Measurements from ENCODE around the gene TPM2.

DNA sequence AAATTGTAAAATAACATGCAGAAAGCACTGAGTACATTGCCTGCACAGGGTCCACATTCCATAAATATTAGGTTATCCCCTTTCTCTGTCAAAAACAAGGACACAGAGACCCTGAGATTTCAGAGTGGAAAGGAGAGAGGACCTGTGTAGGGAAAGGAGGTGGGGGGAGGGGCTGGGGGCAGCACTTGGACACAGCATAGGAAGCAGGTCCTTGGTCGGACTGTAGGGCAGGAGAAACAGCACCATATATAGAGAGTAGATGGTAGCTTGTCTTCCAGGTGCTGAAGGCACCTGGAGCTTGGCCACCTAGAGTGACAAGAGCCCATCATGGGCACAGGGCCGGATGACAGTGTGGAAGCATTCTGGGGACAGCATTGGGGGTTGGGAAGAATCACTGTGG, 2.4 kb downstream of the TPM2 start:
- no peak for TF ChIP-seq POLR2AphosphoS5 (IDR thresholded peaks at IDR 0.05; ENCODE audit: low read depth, low read length)
- TF ChIP-seq POLR2A (IDR thresholded peaks at IDR 0.05; ENCODE audit: low read depth, low read length) = no peak
